GM03348 (cell line): Measurements from ENCODE around the gene UCK1.

ENCODE experiments used
- DNase-seq: peaks from one replicate; pipeline ENCODE4 v3.0.0; 2012; ENCODE audit warnings: low spot score

UCK1 gene

DNA sequence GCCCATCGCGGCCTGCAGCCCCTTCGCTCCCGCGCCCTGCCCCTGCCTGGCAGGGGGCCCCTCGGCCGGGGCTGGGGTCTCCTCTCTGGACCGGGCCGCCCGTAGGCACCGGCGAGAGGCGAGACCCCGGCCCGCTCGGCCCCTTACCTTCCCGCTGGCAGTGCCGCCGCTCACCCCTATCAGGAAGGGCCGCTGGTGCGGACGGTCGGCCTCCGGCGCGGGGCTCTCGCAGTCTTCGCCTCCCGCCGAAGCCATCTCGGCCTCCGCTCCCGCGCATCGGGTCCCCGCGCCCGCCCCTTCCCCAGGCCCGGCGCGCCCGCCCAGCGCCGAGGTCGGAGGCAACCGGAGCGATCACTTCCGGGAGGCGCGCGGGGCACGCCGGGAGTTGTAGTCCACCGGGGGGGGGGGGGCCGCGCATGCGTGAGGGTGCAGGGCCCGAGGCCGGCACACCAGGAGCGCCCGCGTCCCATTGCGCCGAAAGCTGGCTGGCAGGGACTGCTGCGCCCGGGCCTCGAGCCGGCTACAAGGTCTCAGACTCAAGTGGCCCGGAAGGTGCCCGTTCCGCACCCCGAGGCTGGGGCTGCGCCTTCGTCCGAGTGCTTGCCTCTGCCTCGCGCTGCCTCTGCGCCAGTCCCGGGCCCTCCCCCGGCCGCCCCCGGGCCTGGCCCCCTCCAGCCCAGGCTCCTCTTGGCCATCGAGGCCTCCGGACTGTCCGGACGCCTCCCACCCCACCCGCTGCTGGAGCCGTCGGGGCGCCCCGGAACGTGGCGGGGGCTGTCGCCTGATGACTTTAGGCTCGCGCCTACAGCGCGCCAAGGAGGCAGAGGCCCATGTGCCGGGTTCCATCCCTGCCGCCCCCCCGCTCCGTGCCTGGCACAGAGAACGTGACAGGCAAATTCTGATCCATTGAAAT, at the start of gene UCK1:
Gene UCK1 (minus strand): TSS at position 344 of the 913 bp plus-strand sequence. CDS start 89 bp downstream, at position 255.
- DNase-seq: peak; percentile 100

- DNase-seq: no peak
Measured at GRCh38 chr9:131580358-131580757, 49.3 kb upstream of the UCK1 start.

- DNase-seq: no peak
Measured at GRCh38 chr9:131579789-131580211, 48.7 kb upstream of the UCK1 start.

DNA sequence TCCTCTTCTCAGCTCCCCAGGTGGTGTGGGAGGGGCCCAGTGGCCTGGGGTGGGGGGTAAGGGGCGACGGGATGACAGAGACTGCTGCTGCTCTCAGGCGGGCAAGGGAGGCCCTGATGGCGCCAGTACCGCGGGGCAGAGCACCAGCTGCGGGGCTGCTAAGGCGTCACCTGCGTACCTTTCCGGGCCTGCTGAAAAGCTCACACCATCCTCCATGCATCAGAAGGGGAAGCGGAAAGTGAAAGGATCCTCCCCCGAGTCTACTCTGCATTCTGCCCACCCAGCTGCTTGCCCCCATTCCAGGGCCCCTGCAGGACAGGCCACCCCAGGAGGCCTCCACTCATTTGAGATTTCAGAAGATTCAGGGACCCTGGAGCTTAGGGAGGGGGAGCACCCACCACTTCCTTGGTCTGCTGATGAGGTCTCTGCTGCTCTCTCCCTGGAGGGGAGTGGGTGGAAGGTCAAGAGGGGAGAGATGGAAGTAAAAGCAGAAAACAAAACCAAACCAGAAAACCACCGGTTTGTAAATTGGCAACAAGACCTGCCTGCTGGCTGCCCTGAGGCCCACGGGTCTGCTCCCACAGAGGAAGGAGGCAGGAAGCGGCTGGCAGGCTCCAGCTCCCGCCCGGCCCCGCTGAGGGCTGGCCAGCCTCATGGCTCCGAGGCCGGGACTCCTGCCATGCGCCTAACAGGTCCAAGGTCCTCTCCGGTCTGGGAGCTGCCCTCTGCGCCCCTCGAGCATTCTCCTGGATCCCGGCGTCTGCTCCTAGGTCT, 47.9 kb upstream of the UCK1 start:
- no peak for DNase-seq

- DNase-seq: no peak
Measured at GRCh38 chr9:131578021-131578420, 47.0 kb upstream of the UCK1 start.

- DNase-seq: no peak
Measured at GRCh38 chr9:131577005-131578000, 46.2 kb upstream of the UCK1 start.

GRCh38 chr9:131575946-131576853, 45.1 kb upstream of the UCK1 start:
- no peak for DNase-seq

GRCh38 chr9:131574730-131575640, 43.9 kb upstream of the UCK1 start:
- no peak for DNase-seq

- DNase-seq: no peak
Measured at GRCh38 chr9:131567910-131568309, 36.8 kb upstream of the UCK1 start.

DNA sequence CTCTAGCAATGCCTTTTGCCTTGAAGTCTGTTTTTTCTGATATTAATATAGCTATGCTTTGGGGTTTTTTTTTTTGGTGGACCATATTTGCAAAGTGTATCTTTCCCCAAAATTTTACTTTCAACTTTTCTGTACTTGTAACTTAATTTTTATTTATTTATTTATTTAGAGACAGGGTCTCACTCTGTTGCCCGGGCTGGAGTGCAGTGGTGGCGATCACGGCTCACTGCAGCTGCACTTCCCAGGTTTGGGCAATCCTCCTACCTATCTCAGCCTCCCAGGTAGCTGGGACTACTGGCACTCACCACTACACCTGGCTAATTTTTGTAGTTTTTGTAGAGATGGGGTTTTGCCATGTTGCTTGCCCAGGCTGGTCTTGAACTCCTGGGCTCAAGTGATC, 35.1 kb upstream of the UCK1 start:
- DNase-seq: no peak

DNA sequence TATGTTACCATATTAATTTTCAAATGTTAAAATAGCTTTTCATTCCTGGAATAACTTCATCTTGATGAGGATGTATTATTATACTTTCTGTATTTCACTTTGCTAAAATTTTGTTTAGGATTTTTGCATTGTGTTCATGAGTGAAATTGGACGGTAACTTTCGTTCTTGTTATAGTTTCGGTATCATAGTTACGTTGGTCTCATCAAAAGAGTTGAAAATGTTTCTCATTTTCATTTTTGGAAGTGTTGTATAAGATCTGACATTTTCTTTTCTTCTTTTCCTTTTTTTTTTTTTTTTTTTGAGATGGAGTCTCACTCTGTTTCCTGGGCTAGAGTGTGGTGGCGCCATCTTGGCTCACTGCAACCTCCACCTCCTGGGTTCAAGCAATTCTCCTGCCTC, 34.3 kb upstream of the UCK1 start:
- no peak for DNase-seq

DNA sequence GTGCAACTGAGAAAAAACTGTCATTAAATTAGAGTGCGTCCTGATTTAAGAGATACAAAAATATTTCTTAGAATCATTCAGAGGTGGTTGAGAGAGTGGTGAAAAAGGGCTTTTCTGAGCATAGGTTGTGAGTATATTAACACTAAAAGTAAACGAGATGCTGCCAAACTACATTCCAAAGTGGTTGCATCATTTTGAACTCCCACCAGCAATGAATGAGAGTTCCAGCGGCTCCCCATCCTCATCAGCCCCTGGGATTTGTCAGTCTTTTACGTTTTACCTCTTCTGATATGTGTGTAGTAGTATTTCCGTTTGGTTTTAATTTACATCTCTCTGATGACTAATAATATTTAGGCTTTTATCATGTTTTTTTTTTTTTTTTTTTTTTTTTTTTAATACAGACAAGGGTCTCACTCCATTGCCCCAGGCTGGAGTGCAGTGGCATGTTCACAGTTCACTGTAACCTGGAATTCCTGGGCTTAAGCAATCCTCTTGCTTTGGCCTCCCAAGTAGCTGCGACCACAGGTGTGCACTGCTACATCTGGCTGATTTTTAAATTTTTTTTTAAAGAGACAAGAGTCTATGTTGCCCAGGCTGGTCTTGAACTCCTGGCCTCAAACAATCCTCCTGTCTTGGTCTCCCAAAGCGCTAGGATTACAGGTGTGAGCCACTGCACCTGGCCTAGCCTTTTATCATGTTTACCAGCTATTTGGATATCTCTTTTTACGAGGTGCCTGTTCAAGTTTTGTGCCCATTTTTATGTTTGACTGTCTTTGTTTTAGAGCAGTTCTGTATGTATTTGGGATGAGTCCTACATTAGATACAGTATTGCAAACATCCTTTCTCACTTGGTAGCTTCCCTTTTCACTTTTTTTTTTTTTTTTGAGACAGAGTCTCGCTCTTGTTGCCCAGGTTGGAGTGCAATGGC, 31.2 kb upstream of the UCK1 start:
- DNase-seq: no peak

DNA sequence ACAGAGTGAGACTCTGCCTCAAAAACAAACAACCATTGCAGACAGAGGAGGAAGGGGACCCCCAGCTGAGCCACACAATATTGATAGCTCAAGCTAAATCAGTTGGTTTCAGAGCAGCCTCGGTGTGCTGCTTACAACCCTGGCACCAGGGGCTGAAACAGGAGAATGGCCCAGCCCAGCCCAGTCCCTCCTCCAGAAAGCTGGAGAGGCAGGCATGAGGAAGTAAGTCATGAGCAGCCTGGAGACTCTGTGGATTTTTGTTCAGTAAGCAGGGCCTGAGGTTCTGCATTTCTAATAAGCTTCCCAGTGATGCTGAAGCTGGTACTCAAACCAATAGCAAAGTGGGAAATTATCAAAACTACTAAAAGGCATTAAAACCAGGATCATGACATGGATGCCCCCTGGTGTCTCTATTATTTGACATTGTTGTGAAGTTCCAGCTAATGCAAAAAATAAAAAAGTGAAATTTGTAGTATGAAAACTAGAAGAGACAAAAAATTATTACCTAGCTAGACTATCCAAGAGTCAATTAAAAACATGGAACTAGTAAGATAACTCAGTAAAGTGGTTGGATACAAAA, 28.4 kb upstream of the UCK1 start:
- DNase-seq: no peak

GRCh38 chr9:131557855-131558548, 26.9 kb upstream of the UCK1 start:
- DNase-seq: no peak

GRCh38 chr9:131555841-131556673, 25.0 kb upstream of the UCK1 start:
- no peak for DNase-seq

DNA sequence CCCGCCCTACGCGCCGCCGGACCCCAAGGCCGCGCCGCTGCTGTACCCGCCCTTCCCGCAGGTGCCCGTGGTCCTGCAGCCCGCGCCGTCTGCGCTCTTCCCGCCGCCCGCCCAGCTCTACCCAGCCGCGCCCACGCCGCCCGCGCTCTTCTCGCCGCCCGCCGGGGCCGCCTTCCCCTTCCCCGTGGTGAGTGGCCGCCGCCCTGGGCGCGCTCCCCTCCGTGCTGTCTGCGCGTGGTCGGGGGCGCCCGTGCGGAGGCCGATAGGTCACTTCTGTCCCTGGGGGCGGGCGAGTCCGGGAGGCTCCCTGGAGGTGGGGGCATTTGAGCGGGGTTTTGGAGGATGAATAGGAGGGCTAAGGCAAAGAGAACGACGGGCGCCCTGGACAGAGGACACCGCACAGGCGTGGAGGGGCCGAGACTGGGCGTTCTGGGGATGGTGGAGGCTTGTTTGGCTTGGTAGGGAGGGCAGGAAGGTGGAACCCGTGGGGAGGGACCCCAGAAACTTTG, 23.8 kb upstream of the UCK1 start:
- DNase-seq: no peak
